HG03432 (cell line): ENCODE data around the gene TTLL6.

Experiments
- ATAC-seq: cut with Tn5 transposase; IDR thresholded peaks from one replicate; pipeline ENCODE4 v1.9.1; 2021; ENCODE audit warnings: mild to moderate bottlenecking, moderate library complexity; ENCODE audit not compliant: unreplicated experiment

The TTLL6 gene

DNA sequence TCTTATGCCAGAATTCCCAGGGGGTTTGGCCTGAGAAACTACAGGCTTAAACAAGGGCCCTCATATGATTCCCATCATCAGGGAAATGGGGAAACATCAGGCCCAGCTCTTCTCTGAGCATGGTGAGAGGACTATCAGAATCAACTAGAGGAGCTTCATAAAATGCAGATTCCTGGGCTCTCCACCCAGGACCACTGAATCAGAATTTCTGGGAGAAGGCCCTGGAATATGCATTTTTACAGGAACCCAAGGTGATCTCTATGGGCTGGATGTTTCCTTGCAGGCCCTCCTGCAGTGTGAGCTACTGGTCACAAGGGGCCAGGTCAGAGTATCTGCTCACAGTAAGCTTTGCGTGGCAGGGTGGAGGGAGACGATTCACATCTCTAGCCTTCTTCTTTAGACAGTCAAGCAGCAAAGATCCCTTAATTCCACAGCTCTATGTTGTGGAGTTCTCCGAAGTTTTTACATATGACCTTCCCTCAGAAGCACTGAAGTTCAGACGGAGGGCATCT is 49.7 kb downstream of the TTLL6 start:
- ATAC-seq = no peak

DNA sequence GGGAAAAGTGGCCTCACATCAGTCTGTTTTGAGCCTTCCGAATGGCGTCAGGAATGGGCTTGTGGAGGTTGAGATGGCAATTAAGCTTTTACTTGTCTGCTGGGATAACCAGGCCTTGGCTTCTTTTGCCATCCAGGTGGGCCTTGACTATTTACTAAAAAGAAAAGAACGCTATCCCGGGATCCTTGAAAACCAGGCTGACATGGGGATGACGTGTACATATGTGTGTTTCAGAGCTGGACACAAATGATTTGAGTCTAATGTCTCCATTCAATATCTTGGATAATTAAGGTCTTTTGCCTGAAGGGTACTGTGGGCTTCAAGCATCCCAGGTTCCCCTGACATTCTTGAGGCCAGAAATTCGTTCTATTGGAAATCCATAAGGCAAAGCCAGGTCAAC is 55.9 kb downstream of the TTLL6 start:
- ATAC-seq = no peak

DNA sequence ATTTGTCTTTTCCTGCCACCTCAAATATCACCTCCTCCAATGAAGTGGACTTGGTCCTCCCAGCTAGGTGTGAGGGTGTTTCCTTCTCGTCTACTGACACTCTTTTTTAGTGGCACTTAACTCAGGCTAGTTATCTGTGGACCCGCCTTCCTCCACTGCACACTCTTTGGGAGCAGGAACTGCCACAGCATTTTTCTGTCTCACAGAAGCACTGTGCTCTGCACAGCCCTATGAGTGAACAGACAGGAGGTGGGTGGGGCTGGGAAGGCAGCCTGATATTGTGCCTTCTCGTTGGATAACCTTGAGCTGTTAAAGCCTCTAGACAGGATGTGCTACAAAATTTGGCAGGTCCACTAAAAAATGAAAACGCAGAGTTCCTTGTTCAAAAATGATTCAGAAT is 56.6 kb downstream of the TTLL6 start:
- no peak for ATAC-seq

DNA sequence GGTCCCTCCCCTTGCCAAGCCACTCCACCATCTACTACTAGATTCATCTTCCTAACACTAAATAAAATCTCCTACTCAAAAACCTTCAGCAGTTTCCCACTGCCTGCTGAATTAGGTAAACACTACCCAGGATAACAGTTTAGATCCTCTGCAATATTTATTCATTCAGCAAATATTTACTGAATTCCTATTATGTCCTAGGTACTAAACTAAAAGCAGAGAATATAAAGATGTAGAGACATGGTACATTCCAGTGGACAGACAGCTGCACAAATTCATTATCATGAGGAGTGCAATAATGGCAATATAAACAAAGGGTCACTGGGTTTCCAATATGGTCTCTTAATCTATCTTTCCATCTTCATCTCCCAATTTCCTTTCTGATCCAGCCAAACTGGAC is 57.7 kb downstream of the TTLL6 start:
- ATAC-seq = no peak

DNA sequence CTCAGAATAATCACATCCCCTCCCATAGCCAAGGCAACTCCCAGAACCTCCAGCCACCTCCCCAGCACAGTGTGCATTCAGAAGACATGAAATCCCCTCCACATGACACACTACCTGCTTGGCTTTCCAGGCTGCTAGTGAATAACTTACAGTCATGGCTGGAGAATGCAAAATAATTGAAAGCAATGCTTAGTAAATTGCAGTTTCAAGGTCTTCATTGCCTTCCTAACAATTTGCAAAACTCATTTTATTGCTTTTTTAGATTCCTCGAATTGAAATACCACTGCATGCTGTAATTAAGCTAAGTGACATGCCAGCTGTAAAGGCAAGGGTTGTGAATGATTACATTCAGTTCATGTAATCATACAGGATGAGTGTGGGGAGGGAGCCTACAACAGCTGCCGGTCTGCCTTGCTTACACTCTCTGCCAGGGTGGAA is 59.5 kb downstream of the TTLL6 start:
- no peak for ATAC-seq

DNA sequence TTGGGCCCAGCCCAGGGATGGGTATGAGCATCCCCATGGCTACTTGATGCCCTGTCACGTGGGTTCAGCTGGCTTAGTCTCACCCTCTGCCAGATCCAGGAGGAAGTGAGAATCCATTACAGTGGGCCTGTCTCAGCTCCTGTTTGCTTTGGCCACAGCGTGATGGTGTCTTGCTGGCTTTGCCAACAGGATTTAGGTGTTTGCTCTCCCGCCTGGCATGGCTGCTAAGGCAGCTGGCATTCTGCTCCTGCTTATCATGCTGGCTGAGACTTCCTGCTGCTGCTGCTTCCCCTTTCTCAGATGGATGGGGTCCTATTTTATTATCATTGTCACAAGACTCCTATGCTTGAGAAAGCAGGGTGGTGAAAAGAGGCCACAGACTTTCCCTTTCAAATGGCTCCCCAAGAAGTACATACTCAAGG is 60.2 kb downstream of the TTLL6 start:
- ATAC-seq = no peak

DNA sequence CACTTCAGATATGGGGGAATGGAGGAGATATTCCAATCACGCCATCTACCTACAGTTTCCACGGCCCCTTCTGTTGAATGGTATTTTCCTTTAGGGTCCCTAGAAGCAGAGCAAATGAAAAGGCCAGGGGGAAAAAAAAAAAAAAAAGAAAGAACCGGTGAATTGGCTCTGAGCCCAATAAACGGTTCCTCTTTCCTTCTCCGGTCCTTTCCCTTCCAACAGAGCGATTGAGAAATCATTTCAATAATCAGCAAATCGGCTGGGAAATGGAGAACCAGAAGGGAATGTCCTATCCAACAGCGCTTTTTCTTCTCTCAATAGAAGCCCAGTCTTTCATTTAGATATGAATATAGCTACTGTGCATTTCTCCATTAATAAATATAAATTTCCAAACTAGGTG is 61.7 kb downstream of the TTLL6 start:
- ATAC-seq = no peak

DNA sequence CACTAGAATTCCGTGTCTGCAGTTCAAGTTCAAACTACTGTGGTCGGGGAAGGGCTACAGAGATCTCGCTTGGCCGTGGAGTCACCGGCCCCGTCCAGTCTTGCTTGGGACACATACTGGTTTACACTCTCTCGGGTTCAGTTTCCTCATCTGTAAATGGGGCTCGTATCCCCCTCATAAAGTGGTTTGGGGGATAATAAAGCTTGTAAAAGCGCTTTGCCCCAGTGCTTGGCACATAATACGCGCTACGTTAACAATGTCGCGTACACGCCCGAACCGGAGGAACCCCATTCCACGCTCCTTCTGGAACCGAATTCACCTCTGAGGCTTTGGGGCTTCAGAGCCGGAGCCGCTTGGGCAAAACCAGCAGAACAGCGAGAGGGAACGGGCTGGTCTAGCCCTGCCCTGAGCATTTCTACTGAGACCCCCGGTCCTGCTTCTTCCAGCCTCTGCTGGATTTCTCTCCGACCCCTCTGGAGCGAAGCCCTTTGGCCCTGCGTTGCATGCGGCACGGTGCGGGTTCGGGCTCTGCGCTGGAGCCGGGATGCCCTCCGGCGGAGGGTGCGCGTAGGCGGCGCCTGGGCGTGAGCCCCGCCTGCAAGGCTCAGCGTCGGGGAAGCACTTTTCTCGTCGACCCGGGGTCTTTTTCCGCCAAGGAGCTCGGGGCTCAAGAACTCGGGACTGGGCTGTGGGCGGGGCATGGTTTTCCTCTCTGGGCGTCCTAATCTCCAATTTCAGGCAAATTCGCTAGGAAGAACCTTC is 62.3 kb downstream of the TTLL6 start:
- no peak for ATAC-seq

DNA sequence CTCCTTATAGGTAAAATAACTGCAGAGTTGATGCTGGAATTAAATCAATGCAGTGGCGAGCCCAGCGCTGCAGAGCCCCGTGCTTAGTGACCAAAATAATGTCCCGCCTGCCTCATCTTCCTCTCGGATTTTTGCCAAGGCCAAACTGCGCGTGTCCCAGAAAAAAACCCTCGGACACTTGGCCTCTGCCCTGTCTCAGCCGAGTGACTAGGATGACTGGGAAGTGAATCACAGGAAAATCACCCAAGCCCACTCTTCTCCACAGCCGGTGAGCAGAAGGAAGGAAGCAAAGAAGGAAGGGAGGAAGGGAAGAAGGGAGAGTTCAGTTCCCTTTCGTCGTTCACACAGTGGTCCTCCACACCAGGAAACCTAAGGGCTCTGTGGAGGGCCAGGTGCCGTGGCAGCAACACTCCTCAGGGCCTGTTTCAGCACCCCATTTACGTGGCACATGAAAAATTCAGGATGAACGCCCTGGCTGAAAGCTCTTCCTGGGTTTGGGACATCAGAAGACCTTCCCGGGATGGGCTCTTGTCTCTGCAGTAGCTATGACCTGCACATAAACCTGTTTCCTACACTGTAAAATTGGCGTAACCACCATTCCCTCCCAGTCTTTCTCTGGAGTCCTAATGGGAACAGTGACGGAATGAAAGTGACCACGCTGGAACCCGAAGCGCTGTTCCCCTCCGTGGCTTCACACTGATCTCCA is 63.1 kb downstream of the TTLL6 start:
- no peak for ATAC-seq

DNA sequence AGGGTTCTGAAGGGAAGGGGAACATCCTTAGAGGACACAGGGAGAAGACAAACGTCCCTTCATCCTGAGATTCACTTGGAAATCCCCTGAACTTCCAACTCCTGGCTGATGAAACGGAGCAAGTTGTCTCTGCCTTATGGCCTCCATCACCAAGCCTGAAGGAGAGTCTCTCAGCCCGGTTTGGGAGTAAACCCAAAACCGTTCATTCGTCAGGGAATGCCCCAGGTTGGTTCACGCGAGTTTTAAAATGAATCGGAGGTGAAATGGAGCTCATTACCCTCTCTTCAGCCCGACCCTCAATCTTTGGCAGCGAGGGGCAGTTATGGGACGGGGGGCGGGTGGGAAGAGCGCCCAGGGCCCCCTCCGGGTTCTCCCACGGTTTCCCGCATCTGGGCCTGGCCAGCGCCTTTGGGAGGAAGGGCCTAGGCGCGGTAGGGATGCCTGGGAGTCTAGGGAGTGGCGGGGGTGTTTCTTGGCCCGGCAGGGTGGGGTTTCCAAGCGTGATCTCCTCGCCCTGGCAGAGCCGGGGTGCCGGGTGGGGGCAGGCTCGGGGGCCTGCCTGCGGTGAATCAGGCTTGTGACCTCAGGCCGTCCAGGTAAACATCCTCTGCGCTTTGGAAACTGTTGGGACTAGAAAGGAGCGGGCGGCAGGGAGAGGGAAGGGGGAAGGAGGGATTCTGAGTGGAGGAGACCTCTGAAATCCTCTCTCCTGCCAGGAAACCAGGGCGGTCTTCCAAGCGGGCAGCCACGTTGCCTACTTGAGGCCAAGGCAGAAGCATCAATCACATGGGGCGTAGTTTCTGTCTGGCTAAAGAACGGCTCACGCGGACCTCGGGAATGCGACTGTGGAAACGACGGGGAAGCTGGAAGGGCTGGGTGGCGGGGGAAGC is 64.4 kb downstream of the TTLL6 start:
- ATAC-seq = no peak

DNA sequence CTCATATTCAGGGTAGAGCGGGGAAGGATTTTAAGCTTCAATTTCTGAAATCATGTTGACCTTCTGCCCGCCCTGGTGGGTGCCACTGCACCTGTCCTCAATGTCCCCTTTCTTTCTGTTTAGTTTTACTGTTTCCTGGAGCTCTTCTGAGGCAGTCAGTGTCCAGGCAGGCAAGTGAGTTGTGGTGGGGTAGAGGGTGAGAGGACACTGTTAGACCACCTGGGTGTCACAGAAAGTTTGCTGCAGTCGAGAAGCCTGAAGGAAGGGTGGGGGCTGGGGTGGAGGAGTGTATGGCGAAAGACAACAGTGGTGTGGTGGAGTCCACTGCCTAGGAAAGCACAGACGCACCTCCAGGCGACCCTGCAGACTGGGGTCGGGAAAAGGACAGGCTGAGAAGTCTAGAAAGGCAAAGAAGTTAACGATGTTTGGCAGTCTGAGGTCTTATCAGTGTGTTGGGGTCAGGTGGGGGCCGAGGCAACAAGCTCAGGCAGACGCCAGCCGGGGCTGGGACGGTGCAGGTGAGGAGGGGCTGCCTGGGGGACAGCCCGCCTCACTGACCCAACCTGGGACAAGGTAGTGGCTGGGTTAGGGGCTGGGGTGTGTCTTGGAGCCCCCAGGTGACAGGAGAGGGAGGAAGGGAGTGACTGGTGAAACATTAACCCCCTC is 65.2 kb downstream of the TTLL6 start:
- ATAC-seq = no peak

DNA sequence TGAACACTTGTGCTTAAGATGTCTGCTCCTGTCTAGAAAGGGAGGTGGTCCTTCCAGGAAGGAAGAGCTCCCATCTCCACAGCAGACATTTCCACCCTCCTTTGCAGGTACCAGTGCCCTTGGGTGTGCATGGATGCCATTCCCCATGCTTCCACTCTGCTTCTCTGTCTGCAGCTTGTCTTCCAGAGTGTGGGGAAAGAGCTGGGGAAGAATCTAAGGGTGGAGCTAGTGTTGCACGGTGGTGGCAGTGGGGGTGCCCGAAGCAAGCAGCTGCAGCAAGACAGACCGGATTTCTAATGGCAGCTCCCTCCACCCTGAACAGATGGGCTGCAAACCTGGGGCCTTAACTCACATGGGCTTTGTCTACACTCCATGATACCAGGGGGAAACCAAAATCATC is 65.9 kb downstream of the TTLL6 start:
- no peak for ATAC-seq

DNA sequence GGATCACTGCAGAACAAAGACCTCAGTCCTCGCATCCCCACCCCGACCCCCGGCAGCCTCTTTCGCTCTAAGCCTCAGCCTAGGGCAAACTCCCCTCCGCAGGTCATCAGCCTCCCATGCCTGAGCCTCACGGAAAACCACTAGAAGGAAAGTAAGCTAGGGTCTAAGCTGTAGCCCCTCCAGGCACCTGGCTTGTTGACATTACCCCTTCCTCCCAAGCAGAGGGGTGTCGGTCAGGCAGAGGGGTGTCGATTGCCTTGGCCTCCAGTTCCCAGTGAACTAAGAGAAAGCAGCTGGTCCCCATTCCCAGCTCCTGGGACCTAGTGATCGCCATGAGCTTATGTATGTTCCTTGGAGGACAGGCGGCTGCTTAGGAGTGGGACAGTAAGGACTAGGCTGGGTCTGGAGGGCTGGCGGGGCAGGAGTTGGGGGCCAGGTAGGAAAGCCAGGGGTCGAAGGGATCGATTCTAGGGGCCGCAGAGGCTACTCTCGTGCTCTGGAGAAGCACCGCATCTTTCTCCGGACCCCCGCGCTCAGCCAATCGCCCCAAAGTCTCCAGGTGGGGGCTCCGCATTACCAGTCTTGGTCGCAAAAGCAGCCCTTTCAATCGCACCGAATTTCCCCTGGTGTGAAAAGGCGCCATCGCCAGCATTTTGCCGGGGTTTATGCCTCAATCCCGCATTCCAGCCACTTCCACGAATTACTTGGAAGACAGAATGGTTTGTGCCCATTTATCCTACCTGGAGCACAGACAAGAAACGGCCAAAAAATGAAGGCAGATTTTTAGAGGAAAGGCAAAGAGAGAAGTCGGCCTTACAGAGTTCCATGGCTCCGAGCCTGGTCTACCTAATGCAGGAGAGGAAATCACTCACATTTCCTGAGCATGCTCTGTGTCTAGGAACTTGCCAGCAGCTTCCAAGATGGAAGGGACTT is 67.1 kb downstream of the TTLL6 start:
- ATAC-seq = no peak

DNA sequence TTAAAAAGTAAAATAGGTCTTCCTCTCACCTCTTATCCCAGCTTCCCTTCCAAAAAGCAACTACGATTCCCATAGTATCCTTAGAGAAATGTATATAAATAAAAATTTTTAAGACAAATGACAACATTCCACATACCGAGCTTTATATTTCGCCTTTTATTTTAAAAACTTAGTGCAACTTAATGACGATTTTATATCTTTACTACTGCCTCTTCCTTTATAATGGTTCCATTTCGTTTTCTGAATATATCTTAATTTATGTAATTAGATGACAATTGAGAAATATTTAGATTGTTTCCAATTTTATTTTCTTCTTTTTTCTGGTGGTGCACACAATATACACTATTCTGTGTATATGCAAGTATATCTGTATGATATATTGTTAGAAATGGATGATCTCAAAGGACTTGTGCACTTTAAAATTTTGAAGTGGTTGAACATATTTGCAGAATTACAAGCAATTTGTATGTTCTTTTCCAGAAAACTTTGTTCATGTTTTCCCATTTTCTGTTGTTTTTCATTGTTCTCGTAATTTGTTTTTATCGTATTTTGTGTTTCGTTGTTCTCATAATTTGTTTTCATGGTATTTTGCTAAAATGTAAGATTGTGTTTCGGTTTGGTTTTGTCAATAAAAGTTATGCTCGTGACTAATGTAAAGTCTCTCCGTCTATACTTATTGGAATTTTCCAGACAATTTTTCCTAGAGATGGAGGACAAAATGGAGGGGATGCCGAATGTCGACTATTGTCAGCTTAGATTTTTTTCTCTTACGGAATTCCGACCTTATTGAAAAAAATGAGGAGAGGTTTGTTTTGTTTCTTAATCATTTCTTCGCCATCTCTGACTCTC is 68.1 kb downstream of the TTLL6 start:
- ATAC-seq = no peak

DNA sequence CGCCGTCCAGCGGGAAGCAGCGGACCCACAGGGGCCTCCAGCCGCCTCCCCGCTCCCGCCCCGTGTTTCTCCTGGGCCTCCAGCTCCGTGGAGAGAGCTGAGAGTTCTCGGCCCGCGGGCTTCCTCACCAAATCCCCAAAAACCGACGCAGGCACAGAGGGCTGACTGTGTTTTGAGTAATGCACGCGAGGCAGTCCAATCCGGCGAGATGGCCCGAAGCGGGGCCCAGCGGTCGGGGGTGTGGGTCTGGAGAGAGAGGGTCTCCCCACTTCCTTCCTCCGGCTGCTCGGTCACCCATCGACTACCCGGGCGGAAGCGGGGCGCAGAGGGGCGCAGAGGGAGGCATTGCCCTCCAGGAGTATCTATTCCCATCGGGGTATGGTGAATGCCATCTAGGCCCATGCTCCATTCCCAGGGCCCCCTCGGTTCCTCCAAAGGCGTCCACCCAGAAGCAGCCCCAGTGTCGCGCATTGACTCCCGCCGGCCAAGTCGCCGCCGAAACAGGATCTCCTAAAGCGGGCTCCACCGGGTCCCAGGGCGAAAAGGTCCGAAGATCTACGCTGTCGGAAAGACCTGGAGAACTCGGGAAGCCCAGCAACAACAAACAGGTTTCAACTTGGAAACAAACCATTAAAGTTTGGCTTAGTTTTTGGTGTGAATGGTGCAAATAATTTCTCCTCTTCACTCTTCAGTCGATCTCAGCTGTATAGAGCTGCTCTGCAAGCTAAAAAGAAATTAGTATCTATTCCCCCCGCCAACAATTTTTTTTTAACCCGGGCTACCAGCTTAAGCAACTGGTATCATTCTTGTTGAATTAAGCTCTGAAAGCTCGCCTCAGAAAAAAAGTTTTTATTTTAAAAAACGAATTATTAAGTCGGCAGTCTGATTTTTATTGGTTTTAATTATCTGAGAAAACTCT is 69.3 kb downstream of the TTLL6 start:
- no peak for ATAC-seq

DNA sequence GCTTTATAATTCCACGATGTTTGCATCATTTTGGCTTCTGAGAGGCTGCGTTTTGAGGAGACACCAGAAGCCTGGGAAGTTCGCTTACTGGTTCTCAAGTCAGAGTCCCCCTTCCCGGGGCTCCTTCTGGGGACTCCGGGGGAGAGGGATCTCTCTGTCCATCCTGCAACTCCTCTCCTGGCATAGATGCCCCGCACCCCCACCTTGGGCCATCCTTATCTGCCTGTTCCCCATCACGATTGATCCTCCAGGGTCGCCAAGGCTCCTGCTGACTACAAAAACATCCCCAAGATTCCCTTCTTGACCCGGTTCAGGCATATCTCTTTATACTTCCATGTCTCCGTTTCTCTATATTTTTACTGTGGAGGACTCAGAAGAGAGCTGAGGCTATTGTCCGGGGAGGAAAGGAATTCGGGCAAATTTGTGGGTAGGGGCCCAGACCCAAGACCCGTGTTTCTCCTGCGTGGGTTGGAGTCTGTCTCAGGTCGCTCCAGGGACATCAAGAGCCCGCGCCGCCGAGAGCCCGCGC is 70.0 kb downstream of the TTLL6 start:
- ATAC-seq = no peak
